ENCODE results near the gene EIF4E1B.

EIF4E1B gene

GRCh38 chr5:176647843-176648473 is 17.5 kb downstream of the EIF4E1B start:
- DNase-seq: no peak

GRCh38 chr5:176648474-176649194 is 18.2 kb downstream of the EIF4E1B start:
- DNase-seq: peak; percentile 42

GRCh38 chr5:176650354-176650884 is 19.9 kb downstream of the EIF4E1B start:
- no peak for DNase-seq

- no peak for DNase-seq
Measured at GRCh38 chr5:176651472-176651980, 21.1 kb downstream of the EIF4E1B start.

GRCh38 chr5:176652136-176652535 is 21.7 kb downstream of the EIF4E1B start:
- DNase-seq: no peak

- peak; percentile 85 for DNase-seq
Measured at GRCh38 chr5:176653401-176654385, 23.2 kb downstream of the EIF4E1B start.

- DNase-seq: no peak
Measured at GRCh38 chr5:176654856-176655255, 24.4 kb downstream of the EIF4E1B start.

- DNase-seq: no peak
Measured at GRCh38 chr5:176656467-176656990, 26.1 kb downstream of the EIF4E1B start.

- DNase-seq: peak; percentile 75
Measured at GRCh38 chr5:176658007-176658599, 27.6 kb downstream of the EIF4E1B start.

GRCh38 chr5:176658817-176659511 is 28.5 kb downstream of the EIF4E1B start:
- DNase-seq: no peak

- no peak for DNase-seq
Measured at GRCh38 chr5:176659512-176659839, 29.0 kb downstream of the EIF4E1B start.

GRCh38 chr5:176659860-176660461 is 29.5 kb downstream of the EIF4E1B start:
- DNase-seq: no peak

- DNase-seq: no peak
Measured at GRCh38 chr5:176660530-176660859, 30.0 kb downstream of the EIF4E1B start.

GRCh38 chr5:176660860-176661641 is 30.6 kb downstream of the EIF4E1B start:
- DNase-seq: peak; percentile 81

GRCh38 chr5:176661676-176662075 is 31.2 kb downstream of the EIF4E1B start:
- no peak for DNase-seq

GRCh38 chr5:176662371-176663333 is 32.2 kb downstream of the EIF4E1B start:
- no peak for DNase-seq

- no peak for DNase-seq
Measured at GRCh38 chr5:176663566-176663965, 33.1 kb downstream of the EIF4E1B start.

GRCh38 chr5:176664479-176664878 is 34.0 kb downstream of the EIF4E1B start:
- no peak for DNase-seq

GRCh38 chr5:176664886-176665285 is 34.4 kb downstream of the EIF4E1B start:
- no peak for DNase-seq

Data from activated naive CD4-positive, alpha-beta T cell treated with anti-CD3 and anti-CD28 coated beads, Interleukin-2, amount 50 U/mL, for 16 hours (primary cell).